ENCODE data around the gene URB1.
A peak's percentile ranks its signal among the peaks of the same experiment; 100 is the strongest.

URB1 gene

GRCh38 chr21:32347351-32347750 is 45.5 kb downstream of the URB1 start:
- no peak for DNase-seq (ENCODE audit: insufficient read length, low spot score)
- FAIRE-seq: no peak

GRCh38 chr21:32346951-32347350 is 45.9 kb downstream of the URB1 start:
- FAIRE-seq: no peak
- DNase-seq (ENCODE audit: insufficient read length, low spot score): no peak

- DNase-seq (ENCODE audit: insufficient read length, low spot score): no peak
- no peak for FAIRE-seq
Observed at GRCh38 chr21:32340863-32341848, 51.7 kb downstream of the URB1 start.

DNA sequence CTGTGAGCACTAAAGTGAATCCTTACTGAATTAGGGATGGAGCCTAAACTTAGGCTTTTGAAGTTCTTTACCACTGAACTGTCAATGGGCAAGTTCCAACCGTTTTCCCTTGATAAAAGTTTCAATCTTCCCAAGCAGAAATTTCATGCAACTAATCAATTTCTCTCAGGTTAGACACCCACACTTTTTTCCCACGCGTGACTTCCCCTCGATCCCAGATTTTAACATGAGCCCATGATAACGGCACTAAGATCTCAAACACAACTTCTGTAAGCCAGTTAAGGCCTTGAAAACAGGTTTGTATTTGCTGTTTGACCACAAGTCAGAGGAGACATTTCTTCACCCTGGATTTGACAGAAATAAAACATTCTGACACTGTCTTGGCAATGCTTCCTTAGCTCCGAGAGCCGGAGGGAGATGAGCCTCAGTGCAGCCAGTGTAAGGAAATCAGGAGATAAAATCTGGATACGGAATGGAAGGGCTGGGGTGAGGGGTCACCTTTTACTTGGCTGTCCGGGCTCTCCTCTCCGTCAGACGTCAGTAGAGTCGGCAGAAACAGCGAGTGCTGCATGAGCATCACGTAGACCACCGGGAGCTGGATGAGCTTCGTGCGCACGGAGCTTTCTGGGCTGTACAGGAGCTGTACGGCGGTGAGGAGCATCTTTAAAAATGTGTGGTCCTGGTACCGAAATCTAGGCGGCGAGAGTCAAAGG is 54.4 kb downstream of the URB1 start:
- no peak for FAIRE-seq

DNA sequence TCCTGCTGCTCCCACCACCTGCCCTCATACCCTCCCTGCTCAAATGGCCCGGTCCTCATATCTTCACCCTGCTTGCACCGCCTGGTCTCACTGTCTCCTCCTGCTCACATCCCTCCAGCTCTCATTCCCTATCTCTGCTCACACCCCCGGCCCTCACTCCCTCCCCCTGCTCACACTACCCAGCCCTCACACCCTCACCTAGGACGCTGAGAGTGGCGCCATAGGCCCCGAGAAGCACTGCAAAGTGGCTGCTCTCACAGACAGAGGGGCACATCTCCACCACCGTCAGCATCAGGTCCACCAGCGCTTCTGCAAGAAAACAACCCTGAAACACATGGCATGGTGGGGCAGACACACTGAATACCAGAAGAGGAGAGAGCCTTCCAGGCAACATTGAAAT is 55.6 kb downstream of the URB1 start:
- FAIRE-seq: no peak

More for the DNA sequence above, 54.4 kb downstream of the URB1 start:
- no peak for DNase-seq (ENCODE audit: insufficient read length, low spot score)

GRCh38 chr21:32336711-32337110 is 56.1 kb downstream of the URB1 start:
- no peak for FAIRE-seq
- no peak for DNase-seq (ENCODE audit: insufficient read length, low spot score)

More for the DNA sequence above, 55.6 kb downstream of the URB1 start:
- no peak for DNase-seq (ENCODE audit: insufficient read length, low spot score)

DNA sequence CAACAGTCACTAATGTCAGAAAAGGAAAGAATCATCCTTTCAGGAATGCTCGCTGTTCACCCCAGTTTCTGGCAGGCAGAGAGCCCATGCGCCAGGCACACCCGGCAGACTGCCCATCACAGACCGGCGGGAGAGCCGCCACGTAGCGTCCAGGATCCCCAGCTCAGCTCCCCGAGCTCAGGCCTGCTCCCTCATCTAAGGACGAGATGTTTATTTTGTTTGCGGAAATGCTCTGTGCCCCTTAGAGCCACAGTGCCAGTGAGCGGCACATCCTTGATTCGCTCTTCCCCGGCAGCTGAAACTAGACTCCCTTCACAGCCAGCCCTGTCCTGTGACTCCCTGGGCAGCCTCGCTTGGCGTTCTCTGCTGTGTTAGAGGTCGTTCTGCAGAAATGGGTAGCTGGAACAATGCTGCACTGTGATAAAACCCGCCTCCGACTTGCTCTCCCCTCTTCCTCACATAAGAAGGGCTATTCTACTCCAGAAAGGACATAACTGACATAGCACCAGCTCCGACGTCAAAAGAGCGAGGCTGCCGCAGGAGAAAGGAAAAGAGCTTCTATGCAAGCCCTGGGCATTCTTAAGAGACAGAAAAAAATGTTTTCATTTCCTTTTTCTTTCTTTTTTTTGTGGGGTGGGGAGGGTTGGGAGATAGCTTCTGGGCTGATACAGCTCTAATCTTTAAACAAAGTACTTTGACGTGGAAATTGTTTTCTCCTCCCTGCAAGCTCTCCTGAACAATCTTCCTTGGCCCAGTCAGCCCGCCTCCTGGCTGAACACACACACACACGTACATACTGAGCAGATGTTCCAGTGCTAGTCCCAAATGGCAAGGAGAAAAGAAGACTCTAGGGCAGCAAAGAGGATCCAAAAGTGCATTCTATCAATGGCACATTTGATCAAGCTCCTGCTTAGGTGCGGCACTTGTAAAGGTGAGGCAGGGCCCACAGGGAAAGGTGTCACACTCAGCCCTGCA is 56.9 kb downstream of the URB1 start:
- no peak for FAIRE-seq

GRCh38 chr21:32334980-32335531 is 57.8 kb downstream of the URB1 start:
- FAIRE-seq: no peak
- DNase-seq (ENCODE audit: insufficient read length, low spot score): no peak

More for the DNA sequence above, 56.9 kb downstream of the URB1 start:
- no peak for DNase-seq (ENCODE audit: insufficient read length, low spot score)

DNA sequence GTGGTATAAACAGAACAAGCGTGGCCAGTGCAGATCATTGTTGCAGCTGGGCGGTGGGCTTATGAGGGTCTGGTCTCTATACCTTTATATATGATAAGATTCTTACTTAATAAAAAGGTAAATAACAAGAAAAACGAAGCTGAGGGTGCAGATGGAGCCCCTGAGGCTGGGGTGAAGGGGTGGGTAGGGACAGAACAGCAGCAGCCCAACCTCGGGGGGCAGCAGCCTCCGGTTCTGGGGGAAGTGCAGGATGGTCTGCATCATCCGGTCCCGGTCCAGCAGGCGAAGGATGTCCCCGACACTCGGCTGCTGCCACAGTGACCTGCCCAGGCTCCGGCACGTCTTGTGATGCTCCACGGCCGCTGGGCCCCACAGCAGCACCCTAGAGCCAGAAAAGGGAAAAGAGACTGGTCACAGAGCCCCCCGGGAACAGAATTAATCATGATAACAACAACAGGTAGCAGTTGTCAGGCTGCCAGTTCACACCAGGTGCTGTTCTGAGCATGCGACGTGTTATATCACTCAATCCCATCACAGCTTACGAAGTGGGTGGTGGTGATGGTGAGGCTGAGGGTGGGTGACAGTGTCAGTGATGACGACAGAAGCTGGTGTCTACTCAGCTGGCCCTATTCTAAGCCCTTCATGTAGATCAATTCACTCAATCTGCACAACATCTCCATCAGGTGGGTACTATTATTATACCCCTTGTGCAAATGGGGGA is 58.7 kb downstream of the URB1 start:
- DNase-seq (ENCODE audit: insufficient read length, low spot score) (no peak), FAIRE-seq (no peak)

GRCh38 chr21:32332463-32332951 is 60.3 kb downstream of the URB1 start:
- DNase-seq (ENCODE audit: insufficient read length, low spot score) (no peak), FAIRE-seq (no peak)

DNA sequence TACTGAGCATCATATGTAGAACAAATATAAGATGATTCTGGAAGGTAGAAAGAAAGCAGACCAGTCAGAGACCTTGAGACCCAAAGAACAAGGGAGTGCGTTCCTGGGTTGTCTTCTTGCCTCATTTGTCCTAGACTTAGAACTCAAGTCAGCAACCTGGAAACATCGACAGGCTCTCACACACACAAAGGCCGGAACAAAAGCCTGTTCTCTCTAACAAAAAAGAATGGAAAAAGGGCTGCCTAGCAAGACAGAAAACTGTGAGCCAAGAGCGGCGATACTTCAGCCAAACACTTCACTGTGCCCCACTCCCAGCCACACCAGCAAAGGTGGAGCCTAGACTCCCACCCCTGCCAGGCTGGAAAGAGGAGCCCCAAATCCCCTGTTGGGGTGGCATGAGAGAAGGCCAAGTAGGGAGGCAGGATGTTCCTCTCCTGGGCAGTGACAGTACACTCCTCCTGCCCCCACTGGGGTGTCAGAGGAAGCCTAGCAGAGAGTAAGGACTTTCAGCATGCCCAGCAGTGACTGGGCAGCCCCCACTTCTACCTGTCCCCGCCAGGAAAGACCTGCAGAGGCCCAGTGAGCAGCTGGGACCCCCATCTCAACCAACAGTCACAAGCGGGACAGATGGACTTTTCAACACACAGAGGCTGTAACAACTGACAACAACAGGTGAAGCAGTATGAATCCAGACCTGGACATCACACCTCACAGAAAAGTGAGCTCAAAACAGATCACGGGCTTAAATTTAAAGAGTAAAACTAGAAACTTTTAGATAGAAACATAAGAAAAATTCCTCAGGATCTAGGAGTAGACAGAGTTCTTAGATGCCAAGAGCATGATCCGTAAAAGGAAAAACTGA is 61.1 kb downstream of the URB1 start:
- DNase-seq (ENCODE audit: insufficient read length, low spot score): no peak
- FAIRE-seq: no peak

- FAIRE-seq (no peak), DNase-seq (ENCODE audit: insufficient read length, low spot score) (no peak)
Observed at GRCh38 chr21:32330784-32331311, 62.0 kb downstream of the URB1 start.

GRCh38 chr21:32329776-32330175 is 63.0 kb downstream of the URB1 start:
- DNase-seq (ENCODE audit: insufficient read length, low spot score): no peak
- FAIRE-seq: no peak

GRCh38 chr21:32329331-32329730 is 63.5 kb downstream of the URB1 start:
- FAIRE-seq (no peak), DNase-seq (ENCODE audit: insufficient read length, low spot score) (no peak)

DNA sequence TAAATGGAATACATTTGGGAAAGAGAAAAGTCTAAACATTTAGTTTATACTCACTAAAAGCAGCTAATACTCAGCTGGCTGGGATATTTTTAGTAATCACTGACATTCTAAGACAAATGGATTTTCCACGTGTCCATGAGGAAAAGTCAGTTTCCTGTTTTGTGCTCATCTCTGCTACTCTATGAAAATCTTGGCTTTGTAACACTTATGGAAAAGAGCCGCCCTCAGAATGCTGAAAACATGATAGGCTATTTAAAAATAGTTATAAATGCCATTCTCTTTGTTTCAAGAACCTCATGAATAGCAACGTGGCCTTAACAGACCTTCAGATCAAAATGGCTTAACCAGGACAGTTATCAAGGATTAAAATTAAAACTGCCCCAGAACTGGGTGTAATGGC is 64.2 kb downstream of the URB1 start:
- DNase-seq (ENCODE audit: insufficient read length, low spot score): no peak
- no peak for FAIRE-seq

DNA sequence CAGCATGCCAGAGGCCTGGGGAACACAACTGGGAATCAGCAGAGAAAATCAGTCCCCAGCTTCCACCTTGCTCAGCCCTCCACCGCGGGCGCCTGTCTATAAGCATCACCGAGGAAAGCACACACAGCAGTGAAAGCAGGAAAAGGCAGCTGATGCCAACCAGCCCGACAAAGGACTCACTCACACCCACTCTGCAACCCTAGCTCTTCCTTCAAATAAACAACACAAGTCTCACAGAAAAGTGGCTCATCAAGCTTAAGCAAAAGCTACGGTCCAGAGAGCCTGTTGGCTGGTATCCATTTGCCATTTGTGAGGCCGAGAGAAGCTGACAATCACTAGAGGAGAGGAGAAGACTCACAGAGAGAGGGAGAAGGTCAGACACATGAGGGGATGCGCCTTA is 67.1 kb downstream of the URB1 start:
- DNase-seq (ENCODE audit: insufficient read length, low spot score) (no peak), FAIRE-seq (no peak)

DNA sequence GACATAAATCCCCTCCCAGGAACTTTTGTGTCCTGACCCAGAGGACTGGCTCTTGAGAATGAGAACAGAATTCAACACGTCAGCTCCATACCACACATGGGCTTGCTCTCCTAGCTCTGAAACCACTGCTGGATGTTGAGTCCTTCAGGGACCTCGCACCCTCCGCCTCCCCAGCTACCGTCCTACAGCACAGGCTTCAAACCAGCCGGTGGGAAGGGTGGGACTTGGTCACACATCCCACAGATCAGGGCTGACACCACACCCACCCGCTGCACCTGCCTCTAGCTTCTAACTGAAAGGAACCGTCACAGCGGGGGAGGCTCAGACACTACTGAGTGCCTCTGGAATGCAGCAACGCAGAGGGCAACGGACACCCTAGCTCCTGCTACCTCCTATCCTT is 70.1 kb downstream of the URB1 start:
- FAIRE-seq: peak; percentile 38
- no peak for DNase-seq (ENCODE audit: insufficient read length, low spot score)

- FAIRE-seq: no peak
- DNase-seq (ENCODE audit: insufficient read length, low spot score): no peak
Observed at GRCh38 chr21:32322103-32322502, 70.7 kb downstream of the URB1 start.

Measured in HTR-8/SVneo (cell line).